Measurements from ENCODE around the gene GALNT2.

GALNT2 gene

GRCh38 chr1:230299191-230300006 is 232.4 kb downstream of the GALNT2 start:
- Histone ChIP-seq H3K27me3 (ENCODE audit: insufficient read depth, insufficient read length) (no peaks in the 10 kb centered on the region), H3K36me3 (ENCODE audit: insufficient read depth, insufficient read length, low read length) (no peaks in the 10 kb centered on the region), H3K4me1 (ENCODE audit: insufficient read depth, insufficient read length) (peaks cover 2% of the 10 kb centered on the region), H3K9ac (ENCODE audit: insufficient read length, low read depth) (no peak overlapping the region), H3K4me3 (ENCODE audit: insufficient read length, low read depth) (no peak overlapping the region), H3K9me3 (ENCODE audit: insufficient read depth, low read length) (no peaks in the 10 kb centered on the region)
- TF ChIP-seq SUZ12 (IDR thresholded peaks at IDR 0.05; ENCODE audit: extremely low read depth, insufficient read depth, insufficient read length): no peak
- TF ChIP-seq YY1 (IDR thresholded peaks at IDR 0.05; ENCODE audit: insufficient read depth, insufficient read length): no peak
- TF ChIP-seq ZNF274 (IDR thresholded peaks at IDR 0.05; ENCODE audit: low read depth, low read length): no peak
- DNase-seq (ENCODE audit: low read depth, low spot score): no peak

GRCh38 chr1:230300322-230301301 is 233.6 kb downstream of the GALNT2 start:
- Histone ChIP-seq H3K36me3 (ENCODE audit: insufficient read depth, insufficient read length, low read length) (no peaks in the 10 kb centered on the region), H3K9ac (ENCODE audit: insufficient read length, low read depth) (no peak overlapping the region), H3K4me1 (ENCODE audit: insufficient read depth, insufficient read length) (peaks cover 2% of the 10 kb centered on the region), H3K4me3 (ENCODE audit: insufficient read length, low read depth) (no peak overlapping the region), H3K9me3 (ENCODE audit: insufficient read depth, low read length) (no peaks in the 10 kb centered on the region), H3K27me3 (ENCODE audit: insufficient read depth, insufficient read length) (no peaks in the 10 kb centered on the region)
- TF ChIP-seq SUZ12 (IDR thresholded peaks at IDR 0.05; ENCODE audit: extremely low read depth, insufficient read depth, insufficient read length) (no peak), ZNF274 (IDR thresholded peaks at IDR 0.05; ENCODE audit: low read depth, low read length) (no peak), YY1 (IDR thresholded peaks at IDR 0.05; ENCODE audit: insufficient read depth, insufficient read length) (no peak)
- no peak for DNase-seq (ENCODE audit: low read depth, low spot score)

- TF ChIP-seq ZNF274 (IDR thresholded peaks at IDR 0.05; ENCODE audit: low read depth, low read length) (no peak), YY1 (IDR thresholded peaks at IDR 0.05; ENCODE audit: insufficient read depth, insufficient read length) (no peak), SUZ12 (IDR thresholded peaks at IDR 0.05; ENCODE audit: extremely low read depth, insufficient read depth, insufficient read length) (no peak)
- Histone ChIP-seq H3K36me3 (ENCODE audit: insufficient read depth, insufficient read length, low read length) (no peaks in the 10 kb centered on the region), H3K4me3 (ENCODE audit: insufficient read length, low read depth) (no peak overlapping the region), H3K27me3 (ENCODE audit: insufficient read depth, insufficient read length) (no peaks in the 10 kb centered on the region), H3K9me3 (ENCODE audit: insufficient read depth, low read length) (no peaks in the 10 kb centered on the region), H3K4me1 (ENCODE audit: insufficient read depth, insufficient read length) (peaks cover 2% of the 10 kb centered on the region), H3K9ac (ENCODE audit: insufficient read length, low read depth) (no peak overlapping the region)
- DNase-seq (ENCODE audit: low read depth, low spot score): no peak
Measured at GRCh38 chr1:230301322-230301721, 234.3 kb downstream of the GALNT2 start.

DNA sequence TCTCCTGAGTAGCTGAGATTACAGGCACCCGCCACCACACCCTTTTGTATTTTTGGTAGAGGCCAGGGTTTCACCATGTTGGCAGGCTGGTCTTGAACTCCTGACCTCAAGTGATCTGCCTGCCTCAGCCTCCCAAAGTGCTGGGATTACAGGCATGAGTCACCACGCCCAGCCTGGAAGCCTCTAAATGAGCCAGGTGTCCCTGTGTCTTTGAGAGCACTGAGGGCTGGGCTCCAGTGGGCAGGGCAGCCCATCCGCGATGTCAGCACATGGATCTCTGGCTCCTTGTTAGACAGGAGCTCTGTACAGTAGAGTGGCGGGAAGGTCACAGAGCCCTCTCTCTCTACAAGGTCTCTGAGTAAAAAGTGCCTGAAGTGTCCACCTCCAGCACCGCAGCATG is 234.8 kb downstream of the GALNT2 start:
- no peak for DNase-seq (ENCODE audit: low read depth, low spot score)
- no peaks in the 10 kb centered on the region for H3K27me3 ChIP-seq (ENCODE audit: insufficient read depth, insufficient read length)
- H3K36me3 ChIP-seq (ENCODE audit: insufficient read depth, insufficient read length, low read length): no peaks in the 10 kb centered on the region
- peaks cover 2% of the 10 kb centered on the region for H3K4me1 ChIP-seq (ENCODE audit: insufficient read depth, insufficient read length)
- no peak overlapping the region for H3K9ac ChIP-seq (ENCODE audit: insufficient read length, low read depth)
- H3K9me3 ChIP-seq (ENCODE audit: insufficient read depth, low read length): no peaks in the 10 kb centered on the region
- TF ChIP-seq ZNF274 (IDR thresholded peaks at IDR 0.05; ENCODE audit: low read depth, low read length) (no peak), SUZ12 (IDR thresholded peaks at IDR 0.05; ENCODE audit: extremely low read depth, insufficient read depth, insufficient read length) (no peak)
- no peak overlapping the region for H3K4me3 ChIP-seq (ENCODE audit: insufficient read length, low read depth)

GRCh38 chr1:230303069-230303468 is 236.0 kb downstream of the GALNT2 start:
- peaks cover 2% of the 10 kb centered on the region for H3K4me1 ChIP-seq (ENCODE audit: insufficient read depth, insufficient read length)
- no peak overlapping the region for H3K4me3 ChIP-seq (ENCODE audit: insufficient read length, low read depth)
- no peaks in the 10 kb centered on the region for H3K27me3 ChIP-seq (ENCODE audit: insufficient read depth, insufficient read length)
- TF ChIP-seq YY1 (IDR thresholded peaks at IDR 0.05; ENCODE audit: insufficient read depth, insufficient read length) (no peak), SUZ12 (IDR thresholded peaks at IDR 0.05; ENCODE audit: extremely low read depth, insufficient read depth, insufficient read length) (no peak), ZNF274 (IDR thresholded peaks at IDR 0.05; ENCODE audit: low read depth, low read length) (no peak)
- DNase-seq (ENCODE audit: low read depth, low spot score): no peak
- no peaks in the 10 kb centered on the region for H3K36me3 ChIP-seq (ENCODE audit: insufficient read depth, insufficient read length, low read length)
- H3K9me3 ChIP-seq (ENCODE audit: insufficient read depth, low read length): no peaks in the 10 kb centered on the region
- no peak overlapping the region for H3K9ac ChIP-seq (ENCODE audit: insufficient read length, low read depth)

- Histone ChIP-seq H3K9ac (ENCODE audit: insufficient read length, low read depth) (no peak overlapping the region), H3K4me1 (ENCODE audit: insufficient read depth, insufficient read length) (peaks cover 2% of the 10 kb centered on the region), H3K4me3 (ENCODE audit: insufficient read length, low read depth) (no peak overlapping the region), H3K36me3 (ENCODE audit: insufficient read depth, insufficient read length, low read length) (no peaks in the 10 kb centered on the region), H3K9me3 (ENCODE audit: insufficient read depth, low read length) (no peaks in the 10 kb centered on the region), H3K27me3 (ENCODE audit: insufficient read depth, insufficient read length) (no peaks in the 10 kb centered on the region)
- DNase-seq (ENCODE audit: low read depth, low spot score): no peak
- no peak for TF ChIP-seq ZNF274 (IDR thresholded peaks at IDR 0.05; ENCODE audit: low read depth, low read length)
- TF ChIP-seq SUZ12 (IDR thresholded peaks at IDR 0.05; ENCODE audit: extremely low read depth, insufficient read depth, insufficient read length): no peak
- no peak for TF ChIP-seq YY1 (IDR thresholded peaks at IDR 0.05; ENCODE audit: insufficient read depth, insufficient read length)
Measured at GRCh38 chr1:230303822-230304221, 236.8 kb downstream of the GALNT2 start.

DNA sequence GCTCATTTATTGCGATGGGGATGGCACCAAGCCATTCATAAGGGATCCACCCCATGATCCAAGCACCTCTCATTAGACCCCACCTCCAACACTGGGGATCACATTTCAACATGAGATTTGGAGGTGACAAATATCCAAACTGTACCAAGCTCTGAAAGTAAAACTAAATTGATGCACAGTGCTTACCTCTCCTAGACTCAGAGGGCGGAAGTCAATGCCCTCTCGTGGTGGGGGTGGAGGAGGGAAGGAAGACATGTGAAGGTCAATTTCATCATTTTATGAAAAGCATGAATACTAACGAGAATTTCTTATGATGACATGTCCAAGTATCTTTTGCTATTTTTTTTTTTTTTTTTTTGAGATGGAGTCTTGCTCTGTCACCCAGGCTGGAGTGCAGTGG is 239.1 kb downstream of the GALNT2 start:
- H3K4me1 ChIP-seq (ENCODE audit: insufficient read depth, insufficient read length): peaks cover 2% of the 10 kb centered on the region
- no peak overlapping the region for H3K9ac ChIP-seq (ENCODE audit: insufficient read length, low read depth)
- DNase-seq (ENCODE audit: low read depth, low spot score): no peak
- H3K4me3 ChIP-seq (ENCODE audit: insufficient read length, low read depth): no peak overlapping the region
- H3K9me3 ChIP-seq (ENCODE audit: insufficient read depth, low read length): no peaks in the 10 kb centered on the region
- H3K36me3 ChIP-seq (ENCODE audit: insufficient read depth, insufficient read length, low read length): no peaks in the 10 kb centered on the region
- TF ChIP-seq SUZ12 (IDR thresholded peaks at IDR 0.05; ENCODE audit: extremely low read depth, insufficient read depth, insufficient read length) (no peak), YY1 (IDR thresholded peaks at IDR 0.05; ENCODE audit: insufficient read depth, insufficient read length) (no peak), ZNF274 (IDR thresholded peaks at IDR 0.05; ENCODE audit: low read depth, low read length) (no peak)
- H3K27me3 ChIP-seq (ENCODE audit: insufficient read depth, insufficient read length): no peaks in the 10 kb centered on the region
